Esophagus mucosa (tissue), 1 donor: ENCODE results near the gene AS3MT. TPM values are rescaled to one million over a fixed set of nuclear protein-coding genes. Genes with fewer than 3 reads are reported as not detected.
"Not testable (repeated sequence)": the region's sequence is repeated elsewhere in the genome, so short reads cannot be mapped to it uniquely, and the experiment has no call there.

ENCODE experiments used
- ATAC-seq: fragments of 200-7000 bp; cut with Tn5 transposase; one replicate; pipeline ENCODE4 v1.9.1; 2020
- total RNA-seq: library from RNA; stranded (reverse); gene quantifications from one replicate; pipeline ENCODE4 v1.2.4, GENCODE V29; 2023
- donor health status: DM: yes; HTN: yes; CAD: no.

The AS3MT gene
- 0.12 TPM for total RNA-seq

DNA sequence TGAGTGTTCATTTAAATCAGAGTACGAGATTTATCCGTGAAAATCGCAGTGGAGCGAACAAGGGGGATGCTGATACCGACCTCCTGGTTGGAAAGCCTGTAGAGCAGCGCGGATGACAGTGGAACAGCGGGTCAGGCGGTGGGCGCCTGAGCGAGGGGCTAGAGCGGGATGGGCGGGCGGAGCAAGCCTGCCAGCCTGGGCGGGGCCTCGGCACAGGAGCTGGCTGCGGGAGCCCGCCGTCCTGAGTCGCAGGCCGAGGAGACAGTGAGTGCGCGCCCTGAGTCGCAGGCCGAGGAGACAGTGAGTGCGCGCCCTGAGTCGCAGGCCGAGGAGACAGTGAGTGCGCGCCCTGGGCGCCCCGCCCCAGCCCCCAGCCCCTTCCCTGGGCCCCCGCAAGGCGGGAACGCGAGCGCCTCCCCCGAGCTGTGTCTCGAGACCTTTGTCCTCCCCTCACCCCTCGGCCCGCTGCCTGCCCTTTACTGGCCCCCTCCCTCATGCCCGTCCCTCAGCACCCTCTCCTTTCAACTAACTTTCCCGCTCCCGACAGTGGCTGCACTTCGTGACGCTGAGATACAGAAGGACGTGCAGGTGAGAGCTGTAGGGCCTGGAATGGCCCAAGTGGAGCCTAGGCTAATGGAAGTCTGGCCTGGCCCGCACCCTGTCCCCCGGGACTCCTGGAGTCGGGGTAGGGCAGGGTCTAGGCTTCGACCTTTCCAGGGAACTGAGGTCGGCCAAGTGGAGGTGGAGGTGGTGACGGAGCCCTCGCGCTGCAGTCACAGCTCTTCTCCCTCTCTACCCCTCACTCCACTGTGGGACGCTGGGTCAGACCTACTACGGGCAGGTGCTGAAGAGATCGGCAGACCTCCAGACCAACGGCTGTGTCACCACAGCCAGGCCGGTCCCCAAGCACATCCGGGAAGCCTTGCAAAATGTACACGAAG, at the start of gene AS3MT:
AS3MT (plus strand) TSS at position 213 of the 941 bp plus-strand sequence; CDS start at position 336, 123 bp downstream.
- peak; percentile 65 for ATAC-seq

DNA sequence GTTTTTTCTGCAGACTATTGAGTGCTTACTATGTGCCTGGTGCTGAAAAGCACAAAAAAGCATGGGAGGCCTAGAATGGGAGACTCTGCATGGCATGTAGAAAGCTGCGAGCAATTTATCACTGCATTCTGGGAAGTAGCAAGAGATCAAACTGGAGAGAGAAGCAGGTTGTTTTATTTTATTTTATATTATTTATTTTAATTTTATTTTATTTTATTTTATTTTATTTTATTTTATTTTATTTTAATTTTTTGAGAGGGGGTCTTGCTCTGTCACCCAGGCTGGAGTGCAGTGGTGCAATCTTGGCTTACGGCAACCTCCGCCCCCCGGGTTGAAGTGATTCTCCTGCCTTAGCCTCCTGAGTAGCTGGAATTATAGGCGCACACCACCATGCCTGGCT, 49.3 kb upstream of the AS3MT start:
- not testable (repeated sequence) for ATAC-seq

- ATAC-seq = no peak
These were observed 47.0 kb upstream of the AS3MT start for GRCh38 chr10:102822222-102822621.

DNA sequence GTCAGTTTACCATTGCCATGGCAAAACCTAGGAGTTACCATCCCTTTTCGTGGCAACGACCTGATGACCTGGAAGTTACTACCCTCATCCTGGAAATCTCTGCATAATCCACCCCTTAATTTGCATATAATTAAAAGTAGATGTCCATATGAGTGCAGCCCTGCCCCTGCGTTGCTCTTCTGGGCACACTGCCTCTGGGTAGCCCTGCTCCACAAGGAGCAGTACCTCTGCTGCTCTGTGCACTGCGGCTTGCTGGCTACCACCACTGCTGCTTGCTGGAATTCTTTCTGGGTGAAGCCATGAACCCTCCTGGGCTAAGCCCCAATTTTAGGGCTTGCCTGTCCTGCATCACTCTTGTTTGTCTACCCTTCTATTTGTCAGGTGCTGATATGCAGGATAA, 44.6 kb upstream of the AS3MT start:
- ATAC-seq = no peak

GRCh38 chr10:102826148-102826796, 43.0 kb upstream of the AS3MT start:
- ATAC-seq = no peak

GRCh38 chr10:102827597-102827975, 41.7 kb upstream of the AS3MT start:
- no peak for ATAC-seq

DNA sequence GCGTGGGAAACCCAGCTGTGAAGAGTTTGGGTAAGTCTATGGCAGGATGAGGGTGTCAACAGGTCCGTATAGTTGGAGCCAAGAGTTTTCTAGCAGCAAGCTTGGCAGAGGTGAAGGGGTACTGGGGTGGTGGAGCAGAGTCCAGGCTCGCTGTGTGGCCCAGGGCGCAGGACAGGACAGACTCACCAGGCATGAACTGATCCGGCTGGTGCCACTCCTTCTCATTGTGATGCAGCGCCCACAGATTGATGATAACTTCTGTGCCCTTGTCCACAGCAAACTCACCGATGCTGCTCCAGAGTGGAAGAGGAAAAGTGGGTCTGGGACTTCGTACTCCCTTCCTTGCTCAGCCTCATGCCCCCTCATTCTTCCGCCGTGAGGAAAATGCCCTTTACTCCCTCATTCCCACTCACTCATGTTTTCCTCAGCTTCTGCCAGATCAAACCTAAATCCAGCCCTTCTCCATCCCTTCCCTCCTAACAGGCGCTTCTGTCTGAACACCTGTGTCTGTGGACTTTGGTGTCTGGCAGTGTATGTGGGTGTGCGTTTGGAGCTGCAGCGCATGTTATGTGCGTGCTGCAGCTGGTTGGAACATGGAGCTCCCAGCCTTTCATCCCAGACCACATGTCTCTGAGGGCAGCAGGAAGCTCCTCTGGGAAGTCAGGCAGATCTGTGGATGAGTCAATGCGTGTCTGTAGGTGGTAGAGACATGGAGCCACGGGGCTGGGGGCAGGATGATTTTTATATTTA, 37.8 kb upstream of the AS3MT start:
- ATAC-seq = no peak

GRCh38 chr10:102832248-102832647, 37.0 kb upstream of the AS3MT start:
- ATAC-seq = no peak

DNA sequence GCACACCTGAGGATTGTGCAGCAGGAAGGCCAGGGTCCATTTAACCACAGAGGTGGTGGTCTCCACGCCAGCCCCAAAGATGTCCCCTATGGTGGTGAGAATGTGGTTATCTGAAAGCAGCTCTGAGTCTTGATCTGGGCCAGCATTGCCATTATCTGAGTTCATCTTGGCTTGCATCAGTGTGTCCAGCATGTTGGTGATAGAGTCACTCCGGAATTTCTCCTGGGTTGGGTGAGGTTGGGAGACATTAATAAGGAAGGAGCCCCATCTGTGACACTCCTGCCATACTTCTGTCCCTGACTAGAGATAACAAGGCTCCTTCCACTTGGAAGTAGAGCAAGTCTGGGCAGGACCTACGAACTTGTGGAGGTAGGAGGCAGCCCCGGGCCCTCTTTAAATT, 36.3 kb upstream of the AS3MT start:
- ATAC-seq = no peak

GRCh38 chr10:102834143-102834542, 35.1 kb upstream of the AS3MT start:
- ATAC-seq = peak; percentile 80

DNA sequence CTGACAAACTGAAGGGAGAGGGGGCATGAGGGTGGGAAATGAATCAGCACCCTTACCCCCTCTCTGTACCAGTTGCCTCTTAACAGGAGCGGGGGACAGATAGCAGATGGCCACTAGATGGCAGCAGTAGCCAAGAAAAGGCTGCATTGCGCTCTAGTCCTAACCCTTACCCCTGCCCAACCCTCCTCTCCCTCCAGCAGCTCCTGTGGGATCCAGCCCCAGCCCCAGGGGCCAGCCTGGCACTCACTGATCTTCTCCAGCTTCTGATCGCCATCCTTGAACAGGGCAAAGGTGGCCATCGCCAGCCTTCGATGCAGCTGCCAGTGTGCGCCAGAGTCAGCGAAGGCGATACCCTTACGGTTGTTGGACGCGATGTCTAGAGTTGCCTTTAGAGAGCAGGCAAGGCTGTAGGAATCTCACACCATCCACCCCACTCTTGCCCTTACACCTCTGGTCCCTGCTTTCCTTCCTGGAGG, 34.2 kb upstream of the AS3MT start:
- ATAC-seq = peak; percentile 87

DNA sequence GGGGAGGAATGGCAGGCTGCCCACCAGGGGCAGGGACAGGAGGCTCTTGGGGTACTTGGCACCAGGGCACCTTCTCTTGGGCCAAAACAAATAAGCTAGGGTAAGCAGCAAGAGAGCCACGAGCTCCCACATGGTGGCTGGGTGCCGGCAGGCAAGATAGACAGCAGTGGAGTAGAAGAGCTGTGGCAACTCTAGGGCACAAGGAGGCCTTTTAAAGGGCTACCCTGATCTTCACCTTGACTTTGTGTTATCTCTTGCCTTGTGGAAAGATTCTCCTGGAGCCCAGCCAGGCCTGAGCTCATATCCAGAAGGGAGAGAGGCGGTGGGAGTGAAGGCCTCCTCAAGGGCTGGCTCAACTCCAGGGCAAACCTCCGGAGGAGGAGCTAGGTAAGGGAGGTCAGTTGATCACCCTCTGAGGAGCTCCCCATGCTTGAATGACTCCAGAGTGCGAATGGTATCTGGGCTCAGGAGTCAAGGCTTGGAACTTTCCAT, 32.0 kb upstream of the AS3MT start, which contains the start of gene CYP17A1:
CYP17A1 (minus strand) TSS at position 184 of the 492 bp plus-strand sequence; CDS start at position 132, 52 bp downstream.
- ATAC-seq = no peak

GRCh38 chr10:102838276-102838927, 30.9 kb upstream of the AS3MT start:
- ATAC-seq = not testable (repeated sequence)

DNA sequence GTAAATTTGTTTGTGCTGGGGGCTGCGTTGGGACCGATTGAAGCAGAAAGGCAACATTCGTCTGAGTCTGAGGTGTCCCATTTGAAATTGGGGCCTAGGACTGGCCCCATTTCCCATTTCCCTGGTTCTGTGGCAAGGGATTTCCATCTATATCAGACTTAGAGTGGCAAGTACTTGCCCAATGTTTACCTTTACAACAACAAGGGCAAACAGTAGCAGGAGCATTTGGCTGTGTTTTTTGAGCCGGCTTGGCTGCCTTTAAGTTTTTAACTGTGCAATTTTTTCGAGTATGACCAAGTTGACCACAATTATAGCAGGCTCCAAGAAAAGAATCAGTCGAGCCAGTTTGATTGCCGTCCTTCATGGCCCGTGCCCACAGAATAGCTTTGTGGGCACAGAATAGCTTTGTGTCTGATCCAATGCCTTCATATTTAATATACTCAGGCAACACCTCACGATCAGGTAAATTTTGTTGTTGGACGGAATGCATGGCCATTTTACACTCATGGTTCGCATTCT, 27.4 kb upstream of the AS3MT start:
- ATAC-seq = no peak

DNA sequence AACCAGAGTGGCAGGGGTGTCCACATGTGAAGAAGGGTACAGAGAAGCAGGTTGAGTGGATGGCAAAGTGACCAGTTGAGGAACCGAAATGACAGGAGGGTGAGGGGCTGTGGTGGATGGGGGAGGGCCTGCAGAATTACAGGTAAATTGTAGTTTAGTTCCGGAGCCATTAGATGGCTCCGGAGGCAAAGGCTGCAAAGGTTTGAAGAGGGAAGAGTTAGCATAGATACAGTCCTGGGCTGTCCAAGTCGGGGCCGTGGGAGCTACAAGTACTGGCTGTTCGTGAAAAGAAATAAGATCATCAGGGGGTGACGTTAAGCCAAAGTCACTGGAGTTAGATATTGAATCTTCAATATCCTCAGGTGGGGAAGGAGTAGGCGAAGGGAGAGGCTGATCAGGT, 26.1 kb upstream of the AS3MT start:
- not testable (repeated sequence) for ATAC-seq

DNA sequence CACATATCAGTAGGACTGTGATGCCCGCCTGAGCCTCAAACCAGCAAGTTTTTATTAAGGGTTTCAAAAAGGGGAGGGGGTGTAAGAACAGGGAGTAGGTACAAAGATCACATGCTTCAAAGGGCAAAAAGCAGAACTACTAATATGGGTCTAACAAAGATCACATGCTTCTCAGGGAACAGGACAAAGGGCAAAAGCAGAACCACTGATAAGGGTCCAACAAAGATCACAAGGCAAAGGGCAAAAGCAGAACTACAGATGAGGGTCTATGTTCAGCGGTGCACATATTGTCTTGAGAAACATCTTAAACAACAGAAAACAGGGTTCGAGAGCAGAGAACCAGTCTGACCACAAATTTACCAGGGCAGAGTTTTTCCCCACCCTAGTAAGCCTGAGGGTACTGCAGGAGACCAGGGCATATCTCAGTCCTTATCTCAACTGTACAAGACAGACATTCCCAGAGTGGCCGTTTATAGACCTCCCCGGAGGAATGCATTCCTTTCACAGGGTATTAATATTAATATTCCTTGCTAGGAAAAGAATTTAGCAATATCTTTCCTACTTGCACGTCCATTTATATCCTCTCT, 25.0 kb upstream of the AS3MT start:
- ATAC-seq = not testable (repeated sequence)

DNA sequence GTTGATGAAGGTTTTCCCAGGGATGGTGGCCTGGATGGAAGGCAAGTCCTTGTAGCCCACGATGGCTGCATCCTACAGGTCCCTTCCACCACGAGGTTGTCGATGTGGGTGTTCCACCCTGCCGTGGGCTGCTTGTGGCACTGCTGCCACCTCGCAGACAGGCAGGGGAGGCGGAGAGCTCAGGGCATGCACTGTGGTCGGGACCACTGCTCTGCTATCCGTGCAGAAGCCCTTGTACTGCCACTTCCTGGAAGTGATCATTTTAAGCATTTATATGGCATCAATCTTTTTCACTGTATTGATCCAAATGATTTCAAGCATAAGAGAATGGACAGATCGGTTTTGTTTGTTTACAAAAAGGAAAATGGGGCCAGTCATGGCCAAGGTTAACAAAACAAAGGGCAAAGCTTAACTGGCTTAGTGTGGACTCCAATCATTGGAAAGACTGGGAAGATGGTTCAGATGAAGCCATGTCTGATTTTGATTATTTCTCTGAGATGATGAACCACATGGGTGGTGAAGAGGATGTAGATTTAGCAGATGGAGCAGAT, 23.8 kb upstream of the AS3MT start:
- no peak for ATAC-seq

- ATAC-seq = peak; percentile 76
These were observed 19.2 kb upstream of the AS3MT start for GRCh38 chr10:102850025-102850518.

DNA sequence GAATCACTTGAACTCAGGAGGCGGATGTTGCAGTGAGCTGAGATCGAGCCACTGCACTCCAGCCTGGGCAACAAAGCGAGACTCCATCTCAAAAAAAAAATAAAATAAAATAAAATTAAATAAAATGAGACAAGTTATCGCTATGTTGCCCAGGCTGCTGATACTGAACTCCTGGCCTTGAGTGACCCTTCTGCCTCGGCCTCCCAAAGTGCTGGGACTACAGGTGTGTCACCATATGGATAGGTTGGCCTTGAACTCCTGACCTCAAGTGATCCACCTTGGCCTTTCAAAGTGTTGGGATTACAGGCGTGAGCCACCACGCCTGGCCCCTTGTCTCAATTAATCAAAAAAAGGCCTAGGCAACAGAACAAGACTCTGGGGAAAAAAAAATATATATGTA, 16.0 kb upstream of the AS3MT start:
- not testable (repeated sequence) for ATAC-seq

GRCh38 chr10:102855731-102856436, 13.4 kb upstream of the AS3MT start:
- peak; percentile 71 for ATAC-seq
